PC-9 (cell line): ENCODE results near the gene USP44. TPM values are rescaled to one million over a fixed set of nuclear protein-coding genes. Genes with fewer than 3 reads are reported as not detected.

ENCODE experiments used
- BruUV-seq: library from RNA; stranded (reverse); fragments of 400-500 nt; replicated peaks from 2 replicates; lab custom pipeline; 2021; lab: Mats Ljungman, UMichigan
- CTCF ChIA-PET: fragments of 300-600 bp; sonication (Branson Sonifier 250); formaldehyde crosslinking; loops from one replicate; lab custom pipeline; 2022; ENCODE audit warnings: antibody characterized with exemption; lab: Charles Lee
- POLR2A ChIA-PET: fragments of 300-600 bp; sonication (Branson Sonifier 250); formaldehyde crosslinking; loops from one replicate; lab custom pipeline; 2022; ENCODE audit warnings: antibody characterized with exemption; ENCODE audit not compliant: unreplicated experiment; lab: Charles Lee
- DNase-seq, 2 experiments: peaks; one replicate each; pipeline versions ENCODE4 v3.0.0 to v3.0.0-alpha.2; 2015 to 2022; ENCODE audit warnings: mixed read lengths in 1 of 2
- H2AFZ ChIP-seq: fragments of 200-600 bp; sonication (generic); 2 replicates; pipeline ENCODE4 v1.8.1; 2017; ENCODE audit warnings: antibody characterized with exemption
- H3F3A ChIP-seq: fragments of 200-600 bp; sonication (generic); 2 replicates; pipeline ENCODE4 v1.8.1; 2017; ENCODE audit warnings: antibody characterized with exemption, mild to moderate bottlenecking, low read depth; ENCODE audit not compliant: insufficient read depth
- H3K27ac ChIP-seq: fragments of 200-600 bp; sonication (generic); 2 replicates; pipeline ENCODE4 v1.6.1; 2016; ENCODE audit warnings: mixed run types
- H3K27me3 ChIP-seq: fragments of 200-600 bp; sonication (generic); 2 replicates; pipeline ENCODE4 v1.6.1; 2016; ENCODE audit warnings: low read depth, mixed run types; ENCODE audit not compliant: insufficient read depth
- H3K36me3 ChIP-seq: fragments of 200-600 bp; sonication (generic); 2 replicates; pipeline ENCODE4 v1.6.1; 2016; ENCODE audit warnings: low read depth, mixed run types
- H3K4me1 ChIP-seq: fragments of 200-600 bp; sonication (generic); replicated peaks from 2 replicates; pipeline ENCODE4 v1.6.1; 2016; ENCODE audit warnings: mixed run types; ENCODE audit not compliant: insufficient read depth
- H3K4me2 ChIP-seq: fragments of 200-600 bp; sonication (generic); 2 replicates; pipeline ENCODE4 v1.6.1; 2017; ENCODE audit warnings: mixed run types
- H3K4me3 ChIP-seq: fragments of 200-600 bp; sonication (generic); 2 replicates; pipeline ENCODE4 v1.6.1; 2016; ENCODE audit warnings: mixed run types
- H3K79me2 ChIP-seq: fragments of 200-600 bp; sonication (generic); 2 replicates; pipeline ENCODE4 v1.6.1; 2017; ENCODE audit warnings: low read depth, mixed run types
- H3K9me2 ChIP-seq: fragments of 200-600 bp; sonication (generic); 2 replicates; pipeline ENCODE4 v1.8.1; 2017; ENCODE audit warnings: mild to moderate bottlenecking; ENCODE audit not compliant: insufficient read depth
- H3K9me3 ChIP-seq: fragments of 200-600 bp; sonication (generic); 2 replicates; pipeline ENCODE4 v1.8.1; 2016; ENCODE audit warnings: low read depth; ENCODE audit not compliant: insufficient read depth
- H4K20me1 ChIP-seq: fragments of 200-600 bp; sonication (generic); 2 replicates; pipeline ENCODE4 v1.8.1; 2017; ENCODE audit not compliant: insufficient read depth
- EZH2 ChIP-seq: fragments of 200-600 bp; sonication (generic); IDR thresholded peaks from 2 replicates; pipeline ENCODE4 v1.8.0; 2017; ENCODE audit warnings: antibody characterized with exemption, low read depth
- intact Hi-C: fragments of 100-400 bp; cut with micrococcal nuclease; formaldehyde crosslinking; loops from one replicate; pipeline ENCODE4 v1.10.0; 2022; ENCODE audit not compliant: unreplicated experiment
- total RNA-seq: library from RNA; stranded (reverse); gene quantifications from 2 replicates; pipeline ENCODE4 v1.2.3, GENCODE V29; 2021
- TF ChIP-seq, protein P1 (sequence below): fragments of 200-600 bp; sonication (generic); conservative IDR thresholded peaks from 2 replicates; pipeline ENCODE4 v1.6.1; 2017; ENCODE audit warnings: mixed run types, antibody characterized with exemption, mild to moderate bottlenecking, moderate library complexity

Gene USP44
- total RNA-seq, 1 experiment from 2014 or later = 1.3 TPM

DNA sequence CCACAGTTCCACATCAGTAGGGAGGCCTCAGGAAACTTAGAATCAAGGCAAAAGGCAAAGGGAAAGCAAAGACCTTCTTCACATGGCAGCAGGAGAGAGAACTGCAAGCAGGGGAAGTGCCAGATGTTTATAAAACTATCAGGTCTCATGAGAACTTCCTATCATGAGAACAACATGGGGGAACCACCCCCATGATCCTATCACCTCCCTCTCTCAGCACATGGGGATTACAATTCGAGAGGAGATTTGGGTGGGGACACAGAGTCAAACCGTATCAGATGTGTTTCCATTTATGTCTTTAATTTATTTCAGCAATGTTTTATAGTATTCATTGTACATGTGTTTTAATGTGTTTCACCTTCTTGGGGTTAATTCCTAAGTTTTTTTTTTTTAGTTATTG, 51.5 kb downstream of the USP44 start:
- ChIA-PET POLR2A (no interaction called here), CTCF (no interaction called here)
- no peaks in the 10 kb centered on the region for H3F3A ChIP-seq
- H3K4me3 ChIP-seq = no peak overlapping the region
- no peaks in the 10 kb centered on the region for H3K9me3 ChIP-seq
- H3K4me2 ChIP-seq = no peak overlapping the region
- intact Hi-C loops = no loop called here
- H3K36me3 ChIP-seq = peaks cover 49% of the 10 kb centered on the region
- H3K27me3 ChIP-seq = no peaks in the 10 kb centered on the region
- BruUV-seq = no TSS peak
- no peak for TF ChIP-seq EZH2
- TF ChIP-seq, protein P1, sequence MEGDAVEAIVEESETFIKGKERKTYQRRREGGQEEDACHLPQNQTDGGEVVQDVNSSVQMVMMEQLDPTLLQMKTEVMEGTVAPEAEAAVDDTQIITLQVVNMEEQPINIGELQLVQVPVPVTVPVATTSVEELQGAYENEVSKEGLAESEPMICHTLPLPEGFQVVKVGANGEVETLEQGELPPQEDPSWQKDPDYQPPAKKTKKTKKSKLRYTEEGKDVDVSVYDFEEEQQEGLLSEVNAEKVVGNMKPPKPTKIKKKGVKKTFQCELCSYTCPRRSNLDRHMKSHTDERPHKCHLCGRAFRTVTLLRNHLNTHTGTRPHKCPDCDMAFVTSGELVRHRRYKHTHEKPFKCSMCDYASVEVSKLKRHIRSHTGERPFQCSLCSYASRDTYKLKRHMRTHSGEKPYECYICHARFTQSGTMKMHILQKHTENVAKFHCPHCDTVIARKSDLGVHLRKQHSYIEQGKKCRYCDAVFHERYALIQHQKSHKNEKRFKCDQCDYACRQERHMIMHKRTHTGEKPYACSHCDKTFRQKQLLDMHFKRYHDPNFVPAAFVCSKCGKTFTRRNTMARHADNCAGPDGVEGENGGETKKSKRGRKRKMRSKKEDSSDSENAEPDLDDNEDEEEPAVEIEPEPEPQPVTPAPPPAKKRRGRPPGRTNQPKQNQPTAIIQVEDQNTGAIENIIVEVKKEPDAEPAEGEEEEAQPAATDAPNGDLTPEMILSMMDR = no peak
- H2AFZ ChIP-seq = no peak overlapping the region
- DNase-seq = no peak
- H3K4me1 ChIP-seq = no peaks in the 10 kb centered on the region
- H3K27ac ChIP-seq = no peak overlapping the region
- peaks cover 4% of the 10 kb centered on the region; the same call in 1 of the 2 replicates for H3K79me2 ChIP-seq
- no peaks in the 10 kb centered on the region for H3K9me2 ChIP-seq
- peaks cover 5% of the 10 kb centered on the region for H4K20me1 ChIP-seq

DNA sequence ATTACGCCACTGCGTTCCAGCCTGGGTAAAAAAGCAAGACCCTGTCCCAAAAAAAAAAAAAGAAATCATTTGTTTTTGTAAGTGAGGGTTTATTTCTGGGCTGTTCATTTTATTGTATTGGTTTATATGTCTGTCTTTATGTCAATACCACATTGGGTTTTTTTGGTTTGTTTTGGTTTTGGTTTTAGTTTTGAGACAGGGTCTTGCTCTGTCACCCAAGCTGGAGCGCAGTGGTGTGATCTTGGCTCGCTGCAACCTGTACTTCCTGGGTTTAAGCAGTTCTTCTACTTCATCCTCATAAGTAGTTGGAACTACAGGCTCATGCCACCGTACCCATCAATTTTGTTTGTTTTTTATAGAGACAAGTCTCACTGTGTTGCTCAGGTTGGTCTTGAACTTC, 52.3 kb downstream of the USP44 start:
- CTCF ChIA-PET = no interaction called here

DNA sequence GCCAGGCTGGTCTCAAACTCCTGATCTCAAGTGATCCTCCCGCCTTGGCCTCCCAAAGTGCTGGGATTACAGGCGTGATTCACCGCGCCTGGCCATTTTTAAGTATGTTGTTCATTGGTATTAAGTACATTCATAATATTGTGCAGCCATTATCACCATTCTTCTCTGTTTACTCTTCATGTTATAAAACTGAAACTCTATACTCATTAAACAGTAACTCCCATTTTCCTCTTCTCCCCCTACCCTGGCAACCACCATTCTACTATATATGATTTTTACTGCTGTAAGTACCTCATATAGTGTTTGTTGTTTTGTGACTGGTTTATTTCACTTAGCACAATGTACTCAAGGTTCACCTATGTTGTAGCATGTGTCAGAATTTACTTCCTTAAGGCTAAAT, 54.2 kb downstream of the USP44 start:
- ChIA-PET POLR2A (no interaction called here), CTCF (no interaction called here)
- no peaks in the 10 kb centered on the region for H3K4me1 ChIP-seq
- intact Hi-C loops = no loop called here
- DNase-seq = no peak
- H3K36me3 ChIP-seq = peaks cover 41% of the 10 kb centered on the region
- no peaks in the 10 kb centered on the region for H3K9me2 ChIP-seq
- no peak overlapping the region for H3K4me3 ChIP-seq
- no peak overlapping the region for H2AFZ ChIP-seq
- no peaks in the 10 kb centered on the region for H3K9me3 ChIP-seq
- H3K79me2 ChIP-seq = peaks cover 4% of the 10 kb centered on the region; the same call in 1 of the 2 replicates
- peaks cover 5% of the 10 kb centered on the region for H4K20me1 ChIP-seq
- BruUV-seq = no TSS peak
- no peak overlapping the region for H3K4me2 ChIP-seq
- no peaks in the 10 kb centered on the region for H3F3A ChIP-seq
- no peak overlapping the region for H3K27ac ChIP-seq
- TF ChIP-seq EZH2 = no peak
- TF ChIP-seq, protein P1 = no peak
- H3K27me3 ChIP-seq = no peaks in the 10 kb centered on the region

More for the DNA sequence above, 52.3 kb downstream of the USP44 start:
- Histone ChIP-seq H4K20me1 (peaks cover 5% of the 10 kb centered on the region), H3K79me2 (peaks cover 4% of the 10 kb centered on the region; the same call in 1 of the 2 replicates), H3K4me3 (no peak overlapping the region), H3K36me3 (peaks cover 49% of the 10 kb centered on the region), H3K9me2 (no peaks in the 10 kb centered on the region), H3K4me1 (no peaks in the 10 kb centered on the region), H3K27me3 (no peaks in the 10 kb centered on the region), H3F3A (no peaks in the 10 kb centered on the region), H3K27ac (no peak overlapping the region), H2AFZ (no peak overlapping the region), H3K9me3 (no peaks in the 10 kb centered on the region), H3K4me2 (no peak overlapping the region)
- DNase-seq = no peak
- no TSS peak for BruUV-seq
- intact Hi-C loops = no loop called here
- POLR2A ChIA-PET = no interaction called here
- no peak for TF ChIP-seq EZH2
- TF ChIP-seq, protein P1 = no peak
